ENCODE results near the gene ZBTB34. TPM values are rescaled to one million over a fixed set of nuclear protein-coding genes. Genes with fewer than 3 reads are reported as not detected.
"Not testable (repeated sequence)": the region's sequence is repeated elsewhere in the genome, so short reads cannot be mapped to it uniquely, and the experiment has no call there.

Gene ZBTB34, protein sequence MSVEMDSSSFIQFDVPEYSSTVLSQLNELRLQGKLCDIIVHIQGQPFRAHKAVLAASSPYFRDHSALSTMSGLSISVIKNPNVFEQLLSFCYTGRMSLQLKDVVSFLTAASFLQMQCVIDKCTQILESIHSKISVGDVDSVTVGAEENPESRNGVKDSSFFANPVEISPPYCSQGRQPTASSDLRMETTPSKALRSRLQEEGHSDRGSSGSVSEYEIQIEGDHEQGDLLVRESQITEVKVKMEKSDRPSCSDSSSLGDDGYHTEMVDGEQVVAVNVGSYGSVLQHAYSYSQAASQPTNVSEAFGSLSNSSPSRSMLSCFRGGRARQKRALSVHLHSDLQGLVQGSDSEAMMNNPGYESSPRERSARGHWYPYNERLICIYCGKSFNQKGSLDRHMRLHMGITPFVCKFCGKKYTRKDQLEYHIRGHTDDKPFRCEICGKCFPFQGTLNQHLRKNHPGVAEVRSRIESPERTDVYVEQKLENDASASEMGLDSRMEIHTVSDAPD
- total RNA-seq: 10 to 100 TPM in 1 of 2 donors, 1 to 10 TPM in 1; 9.9 to 16.6 TPM

DNA sequence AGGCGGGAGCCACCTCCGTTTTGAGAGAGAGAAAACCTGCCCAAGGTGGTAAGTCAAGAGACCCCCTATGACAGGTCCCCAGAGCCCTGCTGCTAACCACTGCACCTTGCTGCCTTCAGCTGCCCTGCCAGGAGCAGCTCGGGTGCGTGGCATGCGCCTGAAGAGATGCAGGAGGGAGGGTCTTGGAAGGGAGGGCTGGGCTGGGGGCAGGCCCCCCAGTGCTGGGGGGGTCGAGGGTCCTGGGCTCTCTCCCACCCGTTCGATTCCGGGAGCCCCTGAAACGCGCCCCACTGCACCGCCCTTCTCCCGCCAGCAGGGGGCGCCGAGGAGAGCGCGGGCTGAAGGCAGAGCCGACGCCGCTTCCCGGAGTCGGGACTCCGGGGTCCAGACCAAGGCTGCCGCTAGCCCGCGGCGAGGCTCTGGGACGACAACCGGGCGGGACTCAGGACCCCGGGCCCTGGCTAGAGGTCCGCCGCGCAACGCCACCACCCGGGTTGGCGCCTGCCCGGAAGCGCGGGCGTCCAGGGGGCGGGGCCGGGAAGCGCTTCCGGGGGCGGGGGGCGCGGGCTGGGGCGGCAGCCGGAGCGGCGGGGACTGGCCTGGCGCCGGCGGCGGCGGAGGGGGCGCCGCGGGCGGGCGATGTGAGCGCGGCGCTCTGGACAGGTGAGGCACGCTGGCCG is at the start of gene ZBTB34:
ZBTB34 (plus strand) TSS at position 563 of the 680 bp plus-strand sequence. CDS start 18,761 bp downstream, outside the sequence.
- no peak for DNase-seq (ENCODE audit: low spot score)
- ATAC-seq (ENCODE audit: insufficient number of reproducible peaks, low FRiP score, low read depth): peak; percentile 58

DNA sequence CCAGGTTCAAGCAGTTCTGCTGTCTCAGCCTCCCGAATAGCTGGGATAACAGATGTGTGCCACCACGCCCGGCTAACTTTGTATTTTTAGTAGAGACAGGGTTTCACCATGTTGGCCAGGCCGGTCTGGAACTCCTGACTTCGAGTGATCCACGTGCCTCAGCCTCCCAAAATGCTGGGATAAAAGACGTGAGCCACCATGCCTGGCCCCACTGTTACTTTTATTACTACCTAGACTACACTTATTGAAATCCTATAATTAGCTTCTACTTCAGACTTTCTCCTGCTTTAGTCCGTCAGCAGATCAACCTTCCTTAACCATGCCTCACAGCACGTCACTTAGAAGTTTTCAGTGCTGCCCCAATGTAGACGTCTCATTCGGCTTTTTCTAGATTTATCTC is 47.4 kb upstream of the ZBTB34 start:
- H3K4me3 ChIP-seq: no peak overlapping the region
- no peak overlapping the region for H3K27ac ChIP-seq
- H3K9me3 ChIP-seq: peaks cover 7% of the 10 kb centered on the region
- no peak for DNase-seq (ENCODE audit: low spot score)
- H3K27me3 ChIP-seq (replicated peaks; ENCODE audit: insufficient read depth): no peaks in the 10 kb centered on the region
- H3K4me1 ChIP-seq (ENCODE audit: control insufficient read depth in 1 of 2, low read depth in 2 of 2): peaks cover 7 to 15% of the 10 kb centered on the region in 2 donors
- peaks cover 7% of the 10 kb centered on the region for H3K36me3 ChIP-seq
- TF ChIP-seq, protein P1, sequence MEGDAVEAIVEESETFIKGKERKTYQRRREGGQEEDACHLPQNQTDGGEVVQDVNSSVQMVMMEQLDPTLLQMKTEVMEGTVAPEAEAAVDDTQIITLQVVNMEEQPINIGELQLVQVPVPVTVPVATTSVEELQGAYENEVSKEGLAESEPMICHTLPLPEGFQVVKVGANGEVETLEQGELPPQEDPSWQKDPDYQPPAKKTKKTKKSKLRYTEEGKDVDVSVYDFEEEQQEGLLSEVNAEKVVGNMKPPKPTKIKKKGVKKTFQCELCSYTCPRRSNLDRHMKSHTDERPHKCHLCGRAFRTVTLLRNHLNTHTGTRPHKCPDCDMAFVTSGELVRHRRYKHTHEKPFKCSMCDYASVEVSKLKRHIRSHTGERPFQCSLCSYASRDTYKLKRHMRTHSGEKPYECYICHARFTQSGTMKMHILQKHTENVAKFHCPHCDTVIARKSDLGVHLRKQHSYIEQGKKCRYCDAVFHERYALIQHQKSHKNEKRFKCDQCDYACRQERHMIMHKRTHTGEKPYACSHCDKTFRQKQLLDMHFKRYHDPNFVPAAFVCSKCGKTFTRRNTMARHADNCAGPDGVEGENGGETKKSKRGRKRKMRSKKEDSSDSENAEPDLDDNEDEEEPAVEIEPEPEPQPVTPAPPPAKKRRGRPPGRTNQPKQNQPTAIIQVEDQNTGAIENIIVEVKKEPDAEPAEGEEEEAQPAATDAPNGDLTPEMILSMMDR (IDR thresholded peaks at IDR 0.05): no peak
- ATAC-seq (ENCODE audit: insufficient number of reproducible peaks, low FRiP score, low read depth): no peak

More for the DNA sequence above, at the start of gene ZBTB34:
- Histone ChIP-seq H3K4me3 (peak within 1 kb of the TSS; percentile 97), H3K36me3 (peaks cover 6% of the 10 kb centered on the region), H3K27ac (peak within 1 kb of the TSS; percentile 82 to 86), H3K4me1 (ENCODE audit: control insufficient read depth in 1 of 2, low read depth in 2 of 2) (peaks cover 19 to 30% of the 10 kb centered on the region in 2 donors), H3K9me3 (no peaks in the 10 kb centered on the region), H3K27me3 (replicated peaks; ENCODE audit: insufficient read depth) (no peaks in the 10 kb centered on the region)
- TF ChIP-seq, protein P1 (IDR thresholded peaks at IDR 0.05): peak; percentile 100

DNA sequence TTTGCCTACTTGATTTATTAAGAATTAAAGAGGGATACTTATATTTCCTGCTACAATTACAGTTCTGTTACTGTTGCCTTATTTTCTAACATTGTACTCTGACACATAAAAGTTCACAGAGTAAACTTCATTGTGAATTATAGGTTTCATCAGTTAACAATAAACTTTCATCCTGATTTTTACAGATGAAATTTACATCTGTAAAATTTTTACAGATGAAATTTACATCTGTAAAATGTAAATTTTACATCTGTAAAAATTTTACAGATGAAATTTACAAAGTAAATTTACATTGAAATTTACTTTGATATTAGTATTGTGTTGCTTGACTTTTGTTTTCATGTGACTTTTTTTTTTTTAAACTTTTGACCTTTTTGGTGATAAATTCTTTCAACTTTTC is 46.3 kb upstream of the ZBTB34 start:
- ATAC-seq (ENCODE audit: insufficient number of reproducible peaks, low FRiP score, low read depth) (no peak), DNase-seq (ENCODE audit: low spot score) (no peak)
- Histone ChIP-seq H3K36me3 (peaks cover 12% of the 10 kb centered on the region), H3K9me3 (peaks cover 17% of the 10 kb centered on the region), H3K27me3 (replicated peaks; ENCODE audit: insufficient read depth) (no peaks in the 10 kb centered on the region), H3K4me1 (ENCODE audit: control insufficient read depth in 1 of 2, low read depth in 2 of 2) (peaks cover 2 to 15% of the 10 kb centered on the region in 2 donors), H3K4me3 (no peak overlapping the region), H3K27ac (no peak overlapping the region)
- TF ChIP-seq, protein P1 (IDR thresholded peaks at IDR 0.05): no peak

DNA sequence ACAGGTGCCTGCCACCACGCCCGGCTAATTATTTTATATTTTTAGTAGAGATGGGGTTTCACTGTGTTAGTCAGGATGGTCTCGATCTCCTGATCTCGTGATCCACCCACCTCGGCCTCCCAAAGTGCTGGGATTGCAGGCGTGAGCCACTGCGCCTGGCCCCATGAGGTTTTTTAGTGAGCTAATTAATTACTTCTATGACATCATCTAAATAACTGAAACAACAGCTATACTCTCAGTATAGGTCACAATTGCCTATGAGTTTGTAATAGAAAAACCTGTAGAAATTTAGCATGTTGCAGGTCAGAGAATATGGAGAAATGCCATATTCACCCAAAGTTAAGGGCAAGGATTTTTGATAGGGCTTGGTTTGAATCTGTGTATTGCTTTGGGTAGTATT is 42.8 kb upstream of the ZBTB34 start:
- not testable (repeated sequence) for H3K27ac ChIP-seq; H3K4me3 ChIP-seq; H3K36me3 ChIP-seq; H3K27me3 ChIP-seq (replicated peaks; ENCODE audit: insufficient read depth); DNase-seq (ENCODE audit: low spot score); ATAC-seq (ENCODE audit: insufficient number of reproducible peaks, low FRiP score, low read depth)
- peaks cover 0 to 21% of the 10 kb centered on the region in 2 donors for H3K4me1 ChIP-seq (ENCODE audit: control insufficient read depth in 1 of 2, low read depth in 2 of 2)
- H3K9me3 ChIP-seq: peaks cover 17% of the 10 kb centered on the region

DNA sequence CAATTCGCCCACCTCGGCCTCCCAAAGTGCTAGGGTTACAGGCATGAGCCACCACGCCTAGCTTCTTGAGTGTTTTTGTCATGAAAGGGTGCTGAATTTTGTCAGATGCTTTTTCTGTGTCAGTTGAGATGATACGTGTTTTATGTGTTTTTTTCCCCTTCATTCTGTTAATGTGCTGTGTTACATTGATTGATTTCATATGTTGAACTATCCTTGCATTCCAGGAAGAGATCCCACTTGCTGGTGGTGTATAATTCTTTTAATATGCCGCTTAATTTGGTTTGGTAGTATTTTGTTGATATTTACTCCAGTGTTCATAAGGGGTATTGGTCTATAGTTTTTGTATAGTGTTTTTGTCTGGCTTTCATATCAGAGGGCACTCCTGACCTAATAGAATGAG is 42.0 kb upstream of the ZBTB34 start:
- Histone ChIP-seq H3K36me3 (peaks cover 5% of the 10 kb centered on the region), H3K27me3 (replicated peaks; ENCODE audit: insufficient read depth) (no peaks in the 10 kb centered on the region), H3K4me1 (ENCODE audit: control insufficient read depth in 1 of 2, low read depth in 2 of 2) (peaks cover 0 to 23% of the 10 kb centered on the region in 2 donors), H3K4me3 (no peak overlapping the region), H3K9me3 (peaks cover 17% of the 10 kb centered on the region), H3K27ac (no peak overlapping the region)
- DNase-seq (ENCODE audit: low spot score): no peak
- TF ChIP-seq, protein P1 (IDR thresholded peaks at IDR 0.05): no peak
- ATAC-seq (ENCODE audit: insufficient number of reproducible peaks, low FRiP score, low read depth): no peak
